Sigmoid colon (tissue), 4 donors: ENCODE data around the gene SKAP1.

Experiments used
- CTCF ChIP-seq, 4 experiments: fragments of 450-650 bp in 3 of 4; fragments of 200-600 bp in 1 of 4; IDR thresholded peaks; one replicate each; pipeline ENCODE4 v1.5.1; 2016 to 2019; ENCODE audit warnings: antibody characterized with exemption in 4 of 4, mild to moderate bottlenecking in 3 of 4, moderate library complexity in 2 of 4
- POLR2A ChIP-seq, 2 donors: fragments of 450-650 bp; IDR thresholded peaks; one replicate each; pipeline ENCODE4 v1.6.1; 2016; ENCODE audit warnings: antibody characterized with exemption in 2 of 2, mild to moderate bottlenecking in 2 of 2, moderate library complexity in 2 of 2
- POLR2AphosphoS5 ChIP-seq, 4 donors: sonication (generic); formaldehyde crosslinking; IDR thresholded peaks; one replicate each; pipeline ENCODE4 v1.6.1; 2017; ENCODE audit warnings: antibody characterized with exemption in 4 of 4

DNA sequence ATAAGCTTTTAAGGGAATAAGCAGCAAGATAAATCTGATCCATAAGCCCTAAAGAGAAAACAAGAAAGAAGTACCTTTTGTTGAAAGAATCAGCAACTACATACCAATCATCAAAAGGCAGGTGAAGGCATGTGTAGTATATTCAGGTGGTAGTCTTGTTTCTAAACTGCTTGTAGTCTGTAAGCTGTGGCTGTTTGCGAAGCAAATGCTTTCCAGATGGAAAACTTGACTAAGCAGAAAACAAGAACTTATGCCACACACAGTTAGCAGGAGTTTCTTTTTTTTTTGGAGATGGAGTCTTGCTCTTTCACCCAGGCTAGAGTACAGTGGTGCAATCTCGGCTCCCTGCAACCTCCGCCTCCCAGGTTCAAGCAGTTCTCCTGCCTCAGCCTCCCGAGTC, 334.4 kb downstream of the SKAP1 start:
- no peak for TF ChIP-seq POLR2A (IDR thresholded peaks at IDR 0.05)
- no peak for TF ChIP-seq CTCF (IDR thresholded peaks at IDR 0.05)
- no peak for TF ChIP-seq POLR2AphosphoS5 (IDR thresholded peaks at IDR 0.05)
